Measurements from ENCODE around the gene SSR2.

GRCh38 chr1:156020293-156021092, at the start of gene SSR2:
- TF ChIP-seq CTCF (IDR thresholded peaks at IDR 0.05) (peak in 1 of 5 experiments; percentile 10), POLR2A (IDR thresholded peaks at IDR 0.05) (peak in 1 of 2 donors; percentile 46), EP300 (IDR thresholded peaks at IDR 0.05) (peak; percentile 85 to 89)
